NCI-H146 (cell line): ENCODE results near the gene FMNL3.
A peak's percentile ranks its signal among the peaks of the same experiment; 100 is the strongest.

Experiments used
- DNase-seq: peaks from one replicate; lab custom pipeline; 2025; lab: John Stamatoyannopoulos, UW

FMNL3 gene

GRCh38 chr12:49673446-49674317, 33.5 kb downstream of the FMNL3 start:
- DNase-seq, result peak; percentile 93

- peak; percentile 31 for DNase-seq
Observed at GRCh38 chr12:49672301-49673217, 34.6 kb downstream of the FMNL3 start.

GRCh38 chr12:49671031-49671765, 36.0 kb downstream of the FMNL3 start:
- no peak for DNase-seq

- DNase-seq, result no peak
Observed at GRCh38 chr12:49669796-49670195, 37.4 kb downstream of the FMNL3 start.

GRCh38 chr12:49667325-49668090, 39.7 kb downstream of the FMNL3 start:
- no peak for DNase-seq

GRCh38 chr12:49666176-49666575, 41.0 kb downstream of the FMNL3 start:
- DNase-seq, result no peak

- DNase-seq, result no peak
Observed at GRCh38 chr12:49665384-49665783, 41.8 kb downstream of the FMNL3 start.

- DNase-seq, result peak; percentile 63
Observed at GRCh38 chr12:49664591-49665239, 42.5 kb downstream of the FMNL3 start.

- no peak for DNase-seq
Observed at GRCh38 chr12:49664167-49664566, 43.0 kb downstream of the FMNL3 start.

- no peak for DNase-seq
Observed at GRCh38 chr12:49662998-49663843, 44.0 kb downstream of the FMNL3 start.

GRCh38 chr12:49661746-49662145, 45.5 kb downstream of the FMNL3 start:
- DNase-seq, result no peak

- DNase-seq, result no peak
Observed at GRCh38 chr12:49661191-49661590, 46.0 kb downstream of the FMNL3 start.

GRCh38 chr12:49659753-49660152, 47.5 kb downstream of the FMNL3 start:
- no peak for DNase-seq

- no peak for DNase-seq
Observed at GRCh38 chr12:49658276-49658675, 48.9 kb downstream of the FMNL3 start.

GRCh38 chr12:49655595-49656236, 51.5 kb downstream of the FMNL3 start:
- no peak for DNase-seq

GRCh38 chr12:49654715-49655114, 52.5 kb downstream of the FMNL3 start:
- no peak for DNase-seq

GRCh38 chr12:49652921-49653520, 54.2 kb downstream of the FMNL3 start:
- DNase-seq, result no peak

GRCh38 chr12:49651855-49652254, 55.4 kb downstream of the FMNL3 start:
- peak; percentile 34 for DNase-seq

- DNase-seq, result no peak
Observed at GRCh38 chr12:49649892-49650291, 57.3 kb downstream of the FMNL3 start.
